HG02840 (cell line): ENCODE results near the gene ATXN2.
A peak's percentile ranks its signal among the peaks of the same experiment; 100 is the strongest.
"Not testable (repeated sequence)": the region's sequence is repeated elsewhere in the genome, so short reads cannot be mapped to it uniquely, and the experiment has no call there.

ENCODE experiments used
- ATAC-seq: cut with Tn5 transposase; IDR thresholded peaks from one replicate; pipeline ENCODE4 v1.9.1; 2021; ENCODE audit warnings: mild to moderate bottlenecking, moderate library complexity, moderate number of reproducible peaks; ENCODE audit not compliant: unreplicated experiment, low FRiP score

Gene ATXN2

GRCh38 chr12:111409403-111409779 is 189.7 kb downstream of the ATXN2 start:
- ATAC-seq, result no peak

GRCh38 chr12:111408686-111409402 is 190.3 kb downstream of the ATXN2 start:
- no peak for ATAC-seq

GRCh38 chr12:111408116-111408440 is 191.0 kb downstream of the ATXN2 start:
- no peak for ATAC-seq

GRCh38 chr12:111407377-111408115 is 191.6 kb downstream of the ATXN2 start:
- no peak for ATAC-seq

GRCh38 chr12:111406474-111407376 is 192.4 kb downstream of the ATXN2 start:
- no peak for ATAC-seq

GRCh38 chr12:111405859-111406473 is 193.1 kb downstream of the ATXN2 start, which contains the start of gene SH2B3:
SH2B3 (plus strand) TSS chr12:111405923; CDS start chr12:111418146, 12,223 bp downstream.
- ATAC-seq, result peak; percentile 10

- peak; percentile 66 for ATAC-seq
These were observed 193.8 kb downstream of the ATXN2 start for GRCh38 chr12:111405149-111405858.

- ATAC-seq, result peak; percentile 15
These were observed 194.6 kb downstream of the ATXN2 start for GRCh38 chr12:111404362-111405148.

GRCh38 chr12:111402490-111402824 is 196.7 kb downstream of the ATXN2 start:
- ATAC-seq, result not testable (repeated sequence)
